Osteocyte (in vitro differentiated cells): ENCODE results near the gene MCCD1. TPM values are rescaled to one million over a fixed set of nuclear protein-coding genes. Genes with fewer than 3 reads are reported as not detected.
A peak's percentile ranks its signal among the peaks of the same experiment; 100 is the strongest.

Experiments used
- DNase-seq: peaks from one replicate; pipeline ENCODE4 v3.0.0; 2021; ENCODE audit warnings: mixed read lengths; ENCODE audit not compliant: unreplicated experiment; ENCODE audit errors: extremely low spot score
- H3K27ac Mint-ChIP-seq: one replicate; pipeline ENCODE4 v1.8.0; 2021; ENCODE audit warnings: mild to moderate bottlenecking, mixed read lengths; ENCODE audit not compliant: unreplicated experiment
- H3K27me3 Mint-ChIP-seq: one replicate; pipeline ENCODE4 v1.8.0; 2021; ENCODE audit warnings: mixed read lengths; ENCODE audit not compliant: unreplicated experiment
- H3K36me3 Mint-ChIP-seq: one replicate; pipeline ENCODE4 v1.8.0; 2021; ENCODE audit warnings: mixed read lengths; ENCODE audit not compliant: unreplicated experiment
- H3K4me1 Mint-ChIP-seq: one replicate; pipeline ENCODE4 v1.8.0; 2021; ENCODE audit warnings: mixed read lengths; ENCODE audit not compliant: unreplicated experiment
- H3K4me3 Mint-ChIP-seq: one replicate; pipeline ENCODE4 v1.8.0; 2021; ENCODE audit warnings: mild to moderate bottlenecking, moderate library complexity, mixed read lengths; ENCODE audit not compliant: unreplicated experiment
- H3K9me3 Mint-ChIP-seq: one replicate; pipeline ENCODE4 v1.8.0; 2021; ENCODE audit warnings: mixed read lengths; ENCODE audit not compliant: unreplicated experiment
- CTCF ChIP-seq: fragments of 200-600 bp; sonication (generic); IDR thresholded peaks from 2 replicates; pipeline ENCODE4 v1.5.0; 2021; ENCODE audit warnings: antibody characterized with exemption, mild to moderate bottlenecking, moderate library complexity
- total RNA-seq: library from RNA; stranded (reverse); gene quantifications from 2 replicates; pipeline ENCODE4 v1.2.1, GENCODE V29; 2021

Gene MCCD1
- total RNA-seq, 1 donor from 2014 or later, result not detected

GRCh38 chr6:31541059-31541657 lies 12.4 kb downstream of the MCCD1 start:
- H3K4me1 Mint-ChIP-seq, result peaks cover 44% of the 10 kb centered on the region

GRCh38 chr6:31541658-31542521 lies 13.1 kb downstream of the MCCD1 start, which contains the start of gene DDX39B:
TSS of gene DDX39B (minus strand) at chr6:31542003. CDS start at chr6:31540532, 1,471 bp downstream.
- Mint-ChIP-seq H3K4me3 (peak within 1 kb of the TSS; percentile 96), H3K36me3 (peaks cover 28% of the 10 kb centered on the region), H3K27ac (peak within 1 kb of the TSS; percentile 99), H3K9me3 (no peaks in the 10 kb centered on the region), H3K4me1 (peaks cover 50% of the 10 kb centered on the region), H3K27me3 (no peaks in the 10 kb centered on the region)
- no peak for TF ChIP-seq CTCF
- DNase-seq, result peak; percentile 97

More at GRCh38 chr6:31541059-31541657, 12.4 kb downstream of the MCCD1 start:
- no peak for DNase-seq
- peak overlapping the region; percentile 96 for H3K4me3 Mint-ChIP-seq
- H3K27ac Mint-ChIP-seq, result peak overlapping the region; percentile 99
- H3K9me3 Mint-ChIP-seq, result no peaks in the 10 kb centered on the region
- peaks cover 34% of the 10 kb centered on the region for H3K36me3 Mint-ChIP-seq
- H3K27me3 Mint-ChIP-seq, result no peaks in the 10 kb centered on the region
- no peak for TF ChIP-seq CTCF

- Mint-ChIP-seq H3K36me3 (peaks cover 20% of the 10 kb centered on the region), H3K4me3 (no peak overlapping the region), H3K4me1 (peaks cover 59% of the 10 kb centered on the region), H3K27ac (peak overlapping the region; percentile 99), H3K27me3 (no peaks in the 10 kb centered on the region), H3K9me3 (no peaks in the 10 kb centered on the region)
- DNase-seq, result no peak
- no peak for TF ChIP-seq CTCF
These were observed 14.9 kb downstream of the MCCD1 start for GRCh38 chr6:31543639-31544038.

- H3K27me3 Mint-ChIP-seq, result no peaks in the 10 kb centered on the region
- H3K27ac Mint-ChIP-seq, result peak overlapping the region; percentile 58
- peak overlapping the region; percentile 23 for H3K4me3 Mint-ChIP-seq
- no peak for TF ChIP-seq CTCF
- peaks cover 16% of the 10 kb centered on the region for H3K36me3 Mint-ChIP-seq
- peaks cover 53% of the 10 kb centered on the region for H3K4me1 Mint-ChIP-seq
- no peaks in the 10 kb centered on the region for H3K9me3 Mint-ChIP-seq
- DNase-seq, result no peak
These were observed 15.9 kb downstream of the MCCD1 start for GRCh38 chr6:31544676-31545075.

- Mint-ChIP-seq H3K4me1 (peaks cover 49% of the 10 kb centered on the region), H3K27ac (no peak overlapping the region), H3K4me3 (peak overlapping the region; percentile 86), H3K27me3 (no peaks in the 10 kb centered on the region), H3K9me3 (no peaks in the 10 kb centered on the region), H3K36me3 (peaks cover 12% of the 10 kb centered on the region)
- TF ChIP-seq CTCF, result no peak
- DNase-seq, result no peak
These were observed 16.5 kb downstream of the MCCD1 start for GRCh38 chr6:31545291-31545690.
